ENCODE data around the gene MOSPD2.

The MOSPD2 gene

GRCh38 chrX:14872851-14873675 lies at the start of gene MOSPD2, which contains the start of gene FANCB:
MOSPD2 (plus strand) TSS chrX:14873421; CDS start chrX:14873529, 108 bp downstream.
FANCB (minus strand) TSS chrX:14873069; CDS start chrX:14865510, 7,559 bp downstream.
- DNase-seq, result peak; percentile 87

DNA sequence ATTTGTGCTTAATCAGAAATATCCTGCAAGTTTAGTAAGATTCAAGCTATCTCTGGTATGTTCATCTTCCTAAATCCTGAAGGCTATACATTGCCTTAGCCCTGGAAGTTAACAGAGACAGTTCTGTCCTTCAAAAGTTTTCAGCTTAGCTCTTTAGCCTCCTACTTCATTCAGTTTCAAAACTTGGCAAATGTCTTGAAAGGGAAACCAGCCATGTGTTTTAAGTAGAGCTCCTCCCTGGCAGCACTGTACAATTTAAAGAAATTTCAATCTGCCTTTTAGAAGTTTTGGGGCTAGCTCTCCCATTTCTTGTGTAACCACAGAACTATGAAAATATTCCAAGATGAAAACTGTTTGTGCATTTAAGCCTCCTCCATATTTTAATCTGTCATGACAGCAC lies 47.4 kb upstream of the MOSPD2 start:
- no peak for DNase-seq

DNA sequence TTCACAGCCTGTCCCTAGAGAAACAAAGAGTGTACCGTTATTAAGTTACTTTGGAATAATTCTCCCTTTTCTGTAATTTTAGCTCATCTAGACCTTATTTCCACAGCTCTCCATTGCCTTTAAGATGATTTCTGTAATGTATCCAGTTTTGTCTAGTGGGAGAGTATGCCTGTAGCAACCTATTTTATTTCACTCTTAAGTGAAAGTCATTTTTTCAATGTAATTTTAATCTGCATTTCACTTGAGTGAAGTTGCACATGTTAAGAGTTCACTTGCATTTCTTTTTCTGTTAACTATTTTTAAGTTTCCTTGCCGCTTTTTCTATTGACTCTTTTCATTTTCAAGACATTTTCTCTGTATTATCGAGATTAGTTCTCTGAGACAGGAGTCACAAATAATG lies 46.9 kb upstream of the MOSPD2 start:
- DNase-seq, result no peak

DNA sequence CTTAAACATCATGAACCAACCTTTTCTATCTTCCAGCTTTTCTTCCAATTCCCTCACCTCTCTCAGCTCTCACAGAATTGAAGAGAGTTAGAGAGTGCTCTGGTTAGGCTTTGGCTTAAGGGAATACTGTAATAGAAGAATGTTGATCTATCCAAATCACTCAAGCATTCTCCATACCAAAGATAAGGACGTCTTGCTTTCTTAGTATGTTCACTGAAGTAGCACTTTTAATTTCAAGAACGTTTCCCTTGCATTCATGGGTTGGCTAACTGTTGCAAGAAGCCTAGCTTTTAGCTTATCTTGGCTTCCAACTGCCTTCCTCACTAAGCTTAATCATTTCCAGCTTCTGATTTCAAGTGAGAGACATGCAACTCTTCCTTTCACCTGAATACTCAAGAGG lies 43.6 kb upstream of the MOSPD2 start:
- DNase-seq, result no peak

DNA sequence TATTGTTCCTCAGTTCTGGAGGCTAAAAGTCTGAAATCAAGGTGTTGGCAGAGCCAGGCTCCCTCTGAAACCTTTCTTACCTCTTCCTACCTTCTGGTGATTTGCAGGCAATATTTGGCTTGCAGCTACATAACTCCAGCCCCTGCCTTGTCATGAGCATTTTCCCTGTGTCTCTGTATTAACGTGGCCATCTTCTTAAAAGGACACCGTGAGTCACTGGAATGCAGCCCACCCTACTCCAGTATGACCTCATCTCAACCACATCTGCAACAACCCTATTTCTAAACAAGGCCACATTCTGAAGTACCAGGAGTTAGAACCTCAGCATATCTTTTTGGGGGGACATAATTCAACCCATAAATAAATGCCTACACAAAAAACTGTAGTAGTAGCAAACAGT lies 41.1 kb upstream of the MOSPD2 start:
- no peak for DNase-seq

DNA sequence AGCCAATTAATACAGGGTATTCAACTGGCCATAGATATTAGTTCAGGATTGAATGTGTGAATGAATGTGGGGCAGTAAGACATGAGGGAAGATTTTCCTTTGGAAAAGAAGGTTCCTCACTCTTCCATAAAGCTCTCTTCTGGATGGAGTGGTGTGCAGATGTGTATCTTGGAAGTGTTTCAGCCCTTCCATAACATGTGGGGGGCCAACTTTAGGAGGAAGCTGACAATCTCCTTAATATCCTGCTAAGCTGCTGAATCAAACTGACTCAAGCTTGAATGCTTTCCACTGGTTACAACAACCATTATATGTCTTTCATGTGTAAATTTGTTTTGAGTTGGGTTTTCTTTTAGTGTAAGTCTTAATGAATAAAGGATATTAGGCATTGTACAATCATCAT lies 40.6 kb upstream of the MOSPD2 start:
- no peak for DNase-seq

DNA sequence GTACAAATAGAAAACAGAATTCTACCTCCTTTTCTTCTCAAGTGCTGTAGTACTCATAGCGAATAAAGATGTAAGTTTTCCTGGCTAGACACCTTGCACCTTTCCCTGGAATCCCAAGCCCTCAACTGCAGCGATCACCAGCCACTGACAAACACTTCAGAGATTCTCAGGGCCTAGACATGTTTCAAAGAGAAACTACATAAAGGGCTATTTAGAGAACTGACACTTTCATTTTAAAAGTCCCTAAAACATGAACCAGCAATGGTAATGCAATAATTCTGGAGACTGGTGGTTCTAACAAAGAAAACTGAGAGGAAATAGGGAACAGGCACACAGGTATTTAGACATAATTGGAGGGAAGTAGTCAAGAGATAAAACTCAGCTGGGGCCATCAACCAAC lies 36.1 kb upstream of the MOSPD2 start:
- DNase-seq, result no peak

- DNase-seq, result no peak
Measured at GRCh38 chrX:14843666-14844065, 29.6 kb upstream of the MOSPD2 start.

GRCh38 chrX:14851526-14851925 lies 21.7 kb upstream of the MOSPD2 start:
- DNase-seq, result no peak

DNA sequence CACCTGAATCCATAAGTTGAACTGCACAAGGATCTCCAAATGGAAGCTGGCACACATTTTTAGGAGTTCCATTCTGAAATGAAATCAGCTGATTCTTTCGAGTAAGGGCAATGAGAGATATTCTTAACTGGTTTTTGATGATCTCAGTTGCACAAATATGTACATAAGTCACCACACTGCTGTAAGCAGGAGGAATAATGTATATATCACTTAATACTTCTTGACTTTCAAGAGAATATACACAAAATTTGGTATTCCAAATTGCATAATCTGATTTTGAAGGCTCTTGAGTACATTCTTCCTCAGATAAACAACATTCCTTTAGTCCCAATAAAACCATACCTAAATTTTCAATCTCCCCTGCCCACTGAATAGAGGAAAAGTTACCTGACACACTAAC lies 8.6 kb upstream of the MOSPD2 start:
- DNase-seq, result no peak

GRCh38 chrX:14865201-14865600 lies 8.0 kb upstream of the MOSPD2 start:
- no peak for DNase-seq

GRCh38 chrX:14871767-14872166 lies 1.5 kb upstream of the MOSPD2 start:
- no peak for DNase-seq

- DNase-seq, result no peak
Measured at GRCh38 chrX:14872355-14872754, 866 bp upstream of the MOSPD2 start.

- no peak for DNase-seq
Measured at GRCh38 chrX:14873676-14874049, 442 bp downstream of the MOSPD2 start.

DNA sequence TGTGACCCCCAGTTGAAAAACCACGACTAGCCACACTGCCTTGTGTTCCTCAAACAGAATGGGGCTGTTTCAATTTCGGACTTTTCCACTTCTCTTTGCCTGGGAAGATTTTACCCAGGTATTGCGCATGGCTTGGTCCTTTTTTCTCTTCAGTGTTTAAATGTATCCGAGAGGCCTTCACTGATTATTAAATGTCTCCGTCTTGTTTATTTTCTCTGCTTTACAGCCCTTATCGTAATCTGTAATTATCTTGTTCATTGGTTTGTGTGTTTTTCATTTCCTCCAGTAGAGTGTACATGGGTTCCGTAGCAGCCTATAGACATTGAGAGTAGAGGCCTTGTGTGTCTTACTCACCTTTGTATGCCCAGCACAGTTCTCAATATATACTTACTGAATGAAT lies 2.4 kb downstream of the MOSPD2 start:
- DNase-seq, result no peak

DNA sequence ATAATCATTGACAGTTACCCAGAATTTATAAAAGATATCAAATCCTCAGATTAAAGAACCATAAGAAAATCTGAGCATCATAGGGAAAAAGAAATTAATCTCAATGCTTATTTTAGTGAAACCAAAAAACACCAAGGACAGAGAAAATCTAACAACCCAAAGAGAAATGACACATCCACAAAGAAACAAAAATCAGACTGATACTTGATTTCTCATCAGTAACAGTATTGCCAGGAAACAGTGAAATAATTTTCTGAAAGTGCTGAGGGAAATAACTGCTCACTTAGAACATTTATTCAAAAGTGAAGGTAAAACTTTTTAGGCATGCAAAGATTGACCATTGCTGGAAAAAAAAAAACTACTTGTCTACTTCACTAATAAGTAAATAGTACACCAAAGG lies 10.6 kb downstream of the MOSPD2 start:
- DNase-seq, result no peak

DNA sequence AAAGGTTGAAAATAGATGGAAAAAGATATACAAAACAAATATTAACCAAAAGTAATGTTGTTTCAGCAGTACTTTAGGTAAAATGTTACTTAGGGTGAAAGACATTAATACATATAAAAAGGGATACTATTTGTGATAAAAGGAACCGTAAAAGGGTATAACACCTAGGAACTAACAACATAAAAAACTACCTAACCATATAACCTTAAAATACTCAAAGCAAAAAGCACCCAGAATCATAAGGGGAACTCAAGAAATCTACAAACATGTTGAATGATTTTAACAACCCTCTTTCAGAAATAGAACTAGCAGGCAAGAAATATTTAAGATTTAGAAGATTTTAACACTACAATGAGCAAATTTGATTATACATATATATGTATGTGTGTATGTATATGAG lies 11.5 kb downstream of the MOSPD2 start:
- DNase-seq, result no peak

GRCh38 chrX:14886252-14886651 lies 13.0 kb downstream of the MOSPD2 start:
- DNase-seq, result no peak

- no peak for DNase-seq
Measured at GRCh38 chrX:14896273-14896672, 23.1 kb downstream of the MOSPD2 start.

DNA sequence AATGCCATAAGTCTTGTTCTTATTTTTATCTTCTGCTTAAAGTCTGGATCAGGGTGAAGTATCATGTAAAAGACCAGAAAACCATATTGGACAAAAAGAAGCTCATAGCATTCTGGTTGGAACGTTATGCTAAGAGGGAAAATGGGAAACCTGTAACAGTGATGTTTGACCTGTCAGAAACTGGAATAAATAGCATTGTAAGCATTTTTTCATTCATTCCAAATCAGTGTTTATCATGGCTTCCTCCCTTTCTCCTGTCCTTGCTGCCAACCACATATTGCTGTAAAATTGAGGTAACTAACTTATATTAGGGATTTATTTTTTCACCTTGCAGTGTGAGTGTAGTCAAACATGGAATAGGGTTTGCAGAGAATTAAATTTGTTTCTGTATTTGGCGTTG lies 23.8 kb downstream of the MOSPD2 start:
- DNase-seq, result no peak

DNA sequence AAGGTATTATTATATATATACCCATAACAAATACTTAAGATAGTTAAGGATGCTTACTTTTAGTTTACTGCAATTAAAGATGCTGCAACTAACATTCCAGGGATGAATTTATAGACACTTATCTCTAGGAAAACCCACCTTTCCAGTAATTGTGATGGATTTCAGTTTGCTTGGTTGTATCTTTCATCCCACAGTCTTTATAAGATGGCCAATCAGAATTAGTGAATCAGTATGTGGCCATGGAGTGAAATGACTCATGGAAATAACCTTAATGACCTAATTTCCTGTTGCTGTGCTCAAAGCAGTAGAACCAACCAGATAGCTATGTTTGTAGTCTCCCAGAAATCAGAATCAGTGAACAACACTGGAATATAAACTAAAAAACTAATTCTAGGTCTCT lies 26.4 kb downstream of the MOSPD2 start:
- peak; percentile 40 for DNase-seq

DNA sequence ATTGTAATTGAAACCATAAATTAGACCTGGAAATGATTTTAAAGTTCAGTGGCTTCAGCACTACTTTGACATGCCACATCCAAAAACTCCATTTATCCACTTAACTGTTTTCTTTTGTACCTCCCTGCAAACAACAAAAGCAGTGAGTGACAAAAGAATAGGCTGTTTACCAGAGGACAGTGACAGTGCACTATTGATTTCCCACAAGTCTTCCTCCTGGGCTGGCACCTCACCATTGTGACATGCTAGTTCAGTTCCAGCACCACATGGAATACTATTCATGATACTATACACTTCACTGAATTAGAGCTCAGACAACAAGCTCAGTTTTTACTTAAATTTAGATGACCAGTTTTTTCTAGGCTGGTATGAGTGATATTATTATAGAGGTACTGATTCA lies 29.3 kb downstream of the MOSPD2 start:
- no peak for DNase-seq

GRCh38 chrX:14903891-14904290 lies 30.7 kb downstream of the MOSPD2 start:
- DNase-seq, result no peak

- DNase-seq, result no peak
Measured at GRCh38 chrX:14913241-14913640, 40.0 kb downstream of the MOSPD2 start.

- no peak for DNase-seq
Measured at GRCh38 chrX:14915596-14915995, 42.4 kb downstream of the MOSPD2 start.

All from kidney glomerular epithelial cell (primary cell).